ENCODE measurements around the gene CCDC127.
A peak's percentile ranks its signal among the peaks of the same experiment; 100 is the strongest.
"Not testable (repeated sequence)": the region's sequence is repeated elsewhere in the genome, so short reads cannot be mapped to it uniquely, and the experiment has no call there.

CCDC127 gene

DNA sequence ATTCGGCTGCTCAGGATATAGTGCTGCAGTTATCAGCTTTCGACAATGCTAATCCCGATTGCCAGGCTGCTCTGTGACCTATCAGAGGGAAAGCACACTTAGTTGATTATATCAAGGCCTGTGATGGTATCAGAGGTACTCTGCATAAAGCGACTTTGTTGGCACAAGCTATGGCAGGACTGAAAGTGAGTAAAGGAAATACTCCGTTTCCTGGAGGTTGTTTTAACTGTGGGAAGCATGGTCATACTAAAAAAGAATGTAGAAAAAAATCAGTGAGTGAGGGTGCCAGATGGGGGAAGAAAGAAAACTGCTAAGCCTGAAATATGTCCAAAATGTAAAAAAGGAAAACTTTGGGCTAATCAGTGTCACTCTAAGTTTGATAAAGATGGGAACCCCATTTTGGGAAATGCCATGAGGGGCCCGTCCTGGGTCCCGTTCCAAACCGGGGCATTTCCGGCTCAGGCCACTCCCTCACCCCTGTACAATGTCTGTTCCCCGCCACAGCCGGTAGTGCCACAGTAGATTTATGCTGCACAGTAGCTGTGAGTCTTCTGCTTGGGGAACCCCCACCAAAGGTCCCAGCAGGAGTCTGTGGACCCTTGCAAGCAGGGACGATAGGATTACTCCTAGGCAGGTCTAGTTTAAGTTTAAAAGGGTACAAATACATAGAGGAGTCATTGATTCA, 25.9 kb upstream of the CCDC127 start:
- H3K4me1 ChIP-seq (ENCODE audit: insufficient read depth, poor library complexity, severe bottlenecking); ATAC-seq (ENCODE audit: low read depth); H3K27ac ChIP-seq (ENCODE audit: poor library complexity, severe bottlenecking); DNase-seq (ENCODE audit: low spot score); H3K9me3 ChIP-seq (ENCODE audit: severe bottlenecking); H3K4me3 ChIP-seq (ENCODE audit: severe bottlenecking); H3K27me3 ChIP-seq (ENCODE audit: insufficient read depth, poor library complexity, severe bottlenecking): not testable (repeated sequence)
- peaks cover 75% of the 10 kb centered on the region for H3K36me3 ChIP-seq (ENCODE audit: low read depth)

DNA sequence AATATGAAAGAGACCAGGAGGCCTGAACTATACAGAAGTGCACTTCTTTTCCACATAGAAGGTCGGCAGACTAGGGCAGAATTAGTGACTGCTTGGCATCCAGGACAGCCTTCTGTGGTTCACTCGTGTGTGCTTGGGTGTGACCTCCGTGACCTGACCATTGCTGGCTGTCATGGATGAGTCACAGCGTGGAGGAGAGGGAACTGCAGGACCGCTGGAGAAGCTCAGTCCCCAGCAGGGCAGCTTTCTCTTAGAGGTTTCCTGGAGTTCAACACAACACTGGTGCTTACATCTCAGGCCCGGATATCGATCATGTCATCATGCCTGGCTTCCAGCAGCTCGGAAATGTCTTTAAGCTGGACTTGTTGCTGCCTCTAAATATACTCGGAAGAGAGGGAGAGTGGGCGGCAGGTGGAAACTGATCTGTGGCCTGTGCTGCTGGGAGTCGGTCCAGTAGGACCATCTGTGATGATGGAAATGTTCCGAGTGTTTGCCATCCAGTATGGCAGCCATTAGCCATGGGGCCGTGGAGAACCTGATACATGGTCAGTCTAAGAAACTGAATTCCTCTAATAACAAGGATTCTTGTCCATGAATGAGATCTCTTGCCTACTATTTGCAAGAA, 23.2 kb upstream of the CCDC127 start:
- H3K4me3 ChIP-seq (ENCODE audit: severe bottlenecking); H3K27me3 ChIP-seq (ENCODE audit: insufficient read depth, poor library complexity, severe bottlenecking); H3K27ac ChIP-seq (ENCODE audit: poor library complexity, severe bottlenecking); H3K9me3 ChIP-seq (ENCODE audit: severe bottlenecking); H3K4me1 ChIP-seq (ENCODE audit: insufficient read depth, poor library complexity, severe bottlenecking); ATAC-seq (ENCODE audit: low read depth); DNase-seq (ENCODE audit: low spot score): not testable (repeated sequence)
- H3K36me3 ChIP-seq (ENCODE audit: low read depth), result peaks cover 59% of the 10 kb centered on the region

DNA sequence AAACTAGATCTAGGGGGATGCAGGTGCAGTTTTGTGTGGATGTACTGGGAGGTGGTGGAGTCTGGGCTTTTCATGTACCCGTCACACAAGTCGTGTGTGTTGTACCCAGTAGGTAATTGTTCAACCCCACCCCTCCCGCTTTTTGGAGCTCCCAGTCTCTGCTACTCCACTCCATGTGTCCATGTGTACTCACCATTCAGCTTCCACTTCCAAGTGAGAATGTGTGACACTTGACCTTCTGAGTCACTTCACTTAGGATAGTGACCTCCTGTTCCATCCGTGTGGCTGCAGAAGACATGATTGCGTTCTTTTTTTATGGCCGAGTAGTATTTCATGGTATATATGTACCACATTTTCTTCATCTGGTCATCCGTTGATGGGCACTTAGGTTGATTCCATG, 22.6 kb upstream of the CCDC127 start:
- not testable (repeated sequence) for H3K4me3 ChIP-seq (ENCODE audit: severe bottlenecking); ATAC-seq (ENCODE audit: low read depth)

DNA sequence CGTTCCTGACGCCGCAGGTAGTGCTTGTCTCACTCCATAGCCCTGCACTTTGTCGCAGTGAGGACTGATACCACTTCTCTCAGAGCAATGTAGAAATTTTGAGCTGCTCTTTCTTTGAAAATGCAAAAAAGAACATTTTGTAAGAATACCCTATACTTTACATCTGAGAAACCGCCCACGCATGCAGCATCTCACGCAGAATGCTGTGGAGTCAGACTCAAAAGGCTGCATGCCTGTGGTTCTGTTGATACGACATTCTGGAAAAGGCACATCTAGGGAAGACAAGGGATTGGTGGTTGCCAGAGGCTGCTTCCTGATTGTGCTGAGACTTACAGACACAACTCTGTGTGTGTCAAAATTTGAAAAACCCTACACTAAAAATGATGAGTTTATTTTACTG, 20.0 kb upstream of the CCDC127 start:
- H3K27me3 ChIP-seq (ENCODE audit: insufficient read depth, poor library complexity, severe bottlenecking); H3K4me3 ChIP-seq (ENCODE audit: severe bottlenecking); H3K4me1 ChIP-seq (ENCODE audit: insufficient read depth, poor library complexity, severe bottlenecking); ATAC-seq (ENCODE audit: low read depth); DNase-seq (ENCODE audit: low spot score); H3K9me3 ChIP-seq (ENCODE audit: severe bottlenecking); H3K27ac ChIP-seq (ENCODE audit: poor library complexity, severe bottlenecking): not testable (repeated sequence)
- peaks cover 75% of the 10 kb centered on the region for H3K36me3 ChIP-seq (ENCODE audit: low read depth)

More for the DNA sequence above, 22.6 kb upstream of the CCDC127 start:
- not testable (repeated sequence) for H3K27ac ChIP-seq (ENCODE audit: poor library complexity, severe bottlenecking); H3K4me1 ChIP-seq (ENCODE audit: insufficient read depth, poor library complexity, severe bottlenecking); H3K27me3 ChIP-seq (ENCODE audit: insufficient read depth, poor library complexity, severe bottlenecking); H3K9me3 ChIP-seq (ENCODE audit: severe bottlenecking); DNase-seq (ENCODE audit: low spot score)
- H3K36me3 ChIP-seq (ENCODE audit: low read depth), result peaks cover 64% of the 10 kb centered on the region

DNA sequence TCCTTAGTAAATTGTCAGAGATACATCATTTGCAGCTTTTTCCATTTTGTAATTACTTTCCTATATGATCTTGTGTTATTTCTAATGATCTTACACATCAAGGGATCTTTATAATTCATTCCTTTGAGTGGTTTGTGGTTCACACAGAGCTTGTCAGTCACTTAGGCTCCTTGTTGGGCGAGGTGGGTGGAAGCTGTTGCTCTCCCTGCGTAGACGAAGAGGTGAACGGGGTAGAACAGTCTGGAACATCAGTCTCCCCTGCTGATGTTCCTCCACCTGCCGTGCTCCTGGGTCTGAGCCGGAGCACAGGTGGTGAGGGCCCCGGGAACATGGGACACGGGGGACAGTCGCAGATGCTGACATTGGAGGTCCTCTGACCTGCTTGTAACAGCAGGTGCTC, 17.6 kb upstream of the CCDC127 start:
- H3K4me1 ChIP-seq (ENCODE audit: insufficient read depth, poor library complexity, severe bottlenecking); DNase-seq (ENCODE audit: low spot score): not testable (repeated sequence)
- H3K36me3 ChIP-seq (ENCODE audit: low read depth), result peaks cover 58% of the 10 kb centered on the region

DNA sequence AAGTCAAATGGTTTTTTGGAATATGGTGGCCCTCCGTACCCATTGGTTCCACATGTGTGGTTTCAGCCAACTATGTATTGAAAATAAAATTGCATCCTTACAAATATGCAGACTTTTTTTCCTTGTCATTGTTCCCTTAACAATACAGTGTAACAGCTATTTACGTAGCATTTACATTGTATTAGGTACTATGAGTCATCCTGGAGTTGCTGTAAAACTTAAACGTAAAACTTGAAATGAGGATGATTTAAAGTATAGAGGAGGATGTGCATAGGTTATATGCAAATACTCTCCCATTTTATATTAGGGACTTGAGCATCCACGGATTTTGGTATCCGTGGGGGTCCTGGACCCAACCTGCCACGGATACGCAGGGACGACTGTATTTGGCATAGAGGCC, 16.5 kb upstream of the CCDC127 start:
- H3K4me3 ChIP-seq (ENCODE audit: severe bottlenecking), result no peak overlapping the region
- no peak overlapping the region for H3K27ac ChIP-seq (ENCODE audit: poor library complexity, severe bottlenecking)
- H3K27me3 ChIP-seq (ENCODE audit: insufficient read depth, poor library complexity, severe bottlenecking), result no peaks in the 10 kb centered on the region
- peaks cover 58% of the 10 kb centered on the region for H3K36me3 ChIP-seq (ENCODE audit: low read depth)
- DNase-seq (ENCODE audit: low spot score), result no peak
- ATAC-seq (ENCODE audit: low read depth), result no peak
- H3K4me1 ChIP-seq (ENCODE audit: insufficient read depth, poor library complexity, severe bottlenecking), result no peaks in the 10 kb centered on the region
- TF ChIP-seq, protein P1, sequence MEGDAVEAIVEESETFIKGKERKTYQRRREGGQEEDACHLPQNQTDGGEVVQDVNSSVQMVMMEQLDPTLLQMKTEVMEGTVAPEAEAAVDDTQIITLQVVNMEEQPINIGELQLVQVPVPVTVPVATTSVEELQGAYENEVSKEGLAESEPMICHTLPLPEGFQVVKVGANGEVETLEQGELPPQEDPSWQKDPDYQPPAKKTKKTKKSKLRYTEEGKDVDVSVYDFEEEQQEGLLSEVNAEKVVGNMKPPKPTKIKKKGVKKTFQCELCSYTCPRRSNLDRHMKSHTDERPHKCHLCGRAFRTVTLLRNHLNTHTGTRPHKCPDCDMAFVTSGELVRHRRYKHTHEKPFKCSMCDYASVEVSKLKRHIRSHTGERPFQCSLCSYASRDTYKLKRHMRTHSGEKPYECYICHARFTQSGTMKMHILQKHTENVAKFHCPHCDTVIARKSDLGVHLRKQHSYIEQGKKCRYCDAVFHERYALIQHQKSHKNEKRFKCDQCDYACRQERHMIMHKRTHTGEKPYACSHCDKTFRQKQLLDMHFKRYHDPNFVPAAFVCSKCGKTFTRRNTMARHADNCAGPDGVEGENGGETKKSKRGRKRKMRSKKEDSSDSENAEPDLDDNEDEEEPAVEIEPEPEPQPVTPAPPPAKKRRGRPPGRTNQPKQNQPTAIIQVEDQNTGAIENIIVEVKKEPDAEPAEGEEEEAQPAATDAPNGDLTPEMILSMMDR (IDR thresholded peaks at IDR 0.05; ENCODE audit: poor library complexity, severe bottlenecking), result no peak
- H3K9me3 ChIP-seq (ENCODE audit: severe bottlenecking), result no peaks in the 10 kb centered on the region

More for the DNA sequence above, 17.6 kb upstream of the CCDC127 start:
- H3K9me3 ChIP-seq (ENCODE audit: severe bottlenecking); H3K4me3 ChIP-seq (ENCODE audit: severe bottlenecking); H3K27ac ChIP-seq (ENCODE audit: poor library complexity, severe bottlenecking); H3K27me3 ChIP-seq (ENCODE audit: insufficient read depth, poor library complexity, severe bottlenecking): not testable (repeated sequence)
- 0 out of 3 replicates have a peak, but pooled peaks have one; percentile 10 for ATAC-seq (ENCODE audit: low read depth)

DNA sequence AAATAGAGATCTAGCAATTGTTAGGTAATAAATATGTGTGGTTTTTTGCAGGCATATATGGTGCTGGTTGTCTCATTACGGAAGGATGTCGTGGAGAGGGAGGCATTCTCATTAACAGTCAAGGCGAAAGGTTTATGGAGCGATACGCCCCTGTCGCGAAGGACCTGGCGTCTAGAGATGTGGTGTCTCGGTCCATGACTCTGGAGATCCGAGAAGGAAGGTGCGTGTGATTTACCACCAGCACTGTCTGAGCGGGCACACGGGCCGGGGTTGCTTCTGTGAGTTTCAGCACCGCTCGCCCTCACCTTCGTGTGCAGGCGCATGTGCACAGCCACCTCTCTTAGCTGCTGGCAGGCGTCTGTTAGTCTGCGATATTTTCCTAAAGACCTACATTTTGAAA, 15.5 kb upstream of the CCDC127 start:
- not testable (repeated sequence) for H3K27ac ChIP-seq (ENCODE audit: poor library complexity, severe bottlenecking); H3K9me3 ChIP-seq (ENCODE audit: severe bottlenecking); H3K4me1 ChIP-seq (ENCODE audit: insufficient read depth, poor library complexity, severe bottlenecking); H3K4me3 ChIP-seq (ENCODE audit: severe bottlenecking); ATAC-seq (ENCODE audit: low read depth); DNase-seq (ENCODE audit: low spot score); H3K27me3 ChIP-seq (ENCODE audit: insufficient read depth, poor library complexity, severe bottlenecking)
- H3K36me3 ChIP-seq (ENCODE audit: low read depth), result peaks cover 64% of the 10 kb centered on the region

All from RWPE2 (cell line).